ENCODE data around the gene FANCM. TPM values are rescaled to one million over a fixed set of nuclear protein-coding genes. Genes with fewer than 3 reads are reported as not detected.

The FANCM gene
- polyA plus RNA-seq (2013, experiment 1 of 2) = 1.3 TPM
- polyA plus RNA-seq (2013, experiment 2 of 2) = 1.5 TPM

- DNase-seq = peak; percentile 98
- Histone ChIP-seq H3K23ac (ENCODE audit: low read length in 2 of 2) (no peak within 1 kb of the TSS), H3K36me3 (ENCODE audit: control insufficient read depth in 1 of 2, insufficient read depth in 2 of 2, low read depth in 1 of 2, low read length in 2 of 2) (peaks cover 0 to 3% of the 10 kb centered on the region in 2 experiments), H2BK120ac (ENCODE audit: low read depth, low read length) (no peak within 1 kb of the TSS), H3K18ac (ENCODE audit: low read depth in 1 of 2, low read length in 2 of 2) (peak within 1 kb of the TSS in 1 of 2 experiments; percentile 59), H2BK12ac (ENCODE audit: low read length in 2 of 2) (no peak within 1 kb of the TSS), H3K9ac (ENCODE audit: low read length) (peak within 1 kb of the TSS; percentile 98), H2AK5ac (ENCODE audit: low read length, severe bottlenecking) (no peak within 1 kb of the TSS), H3K9me3 (ENCODE audit: control insufficient read depth, low read length) (no peaks in the 10 kb centered on the region), H4K91ac (ENCODE audit: low read length) (no peak within 1 kb of the TSS), H3K14ac (ENCODE audit: low read length in 2 of 2) (no peak within 1 kb of the TSS), H3K79me1 (replicated peaks; ENCODE audit: low read length, poor library complexity, severe bottlenecking) (peaks cover 11% of the 10 kb centered on the region), H3K27me3 (ENCODE audit: control insufficient read depth in 1 of 2, insufficient read depth in 1 of 2, low read length in 2 of 2) (no peaks in the 10 kb centered on the region), H2BK5ac (ENCODE audit: low read depth, low read length, poor library complexity, severe bottlenecking) (no peak within 1 kb of the TSS), H3K27ac (ENCODE audit: low read length, poor library complexity, severe bottlenecking) (peak within 1 kb of the TSS; percentile 88), H4K8ac (ENCODE audit: low read length) (peak within 1 kb of the TSS; percentile 7), H2AFZ (ENCODE audit: low read depth, low read length) (peak within 1 kb of the TSS; percentile 59), H2BK15ac (ENCODE audit: low read depth, poor library complexity, severe bottlenecking) (no peak within 1 kb of the TSS), H3K4ac (ENCODE audit: low read depth in 1 of 2, low read length in 2 of 2) (no peak within 1 kb of the TSS), H3K4me3 (ENCODE audit: insufficient read depth in 1 of 2, low read depth in 1 of 2, low read length in 2 of 2) (peak within 1 kb of the TSS; percentile 75 to 99), H3K4me1 (ENCODE audit: control insufficient read depth, insufficient read depth, low read depth, low read length) (peaks cover 2% of the 10 kb centered on the region), H3K4me2 (ENCODE audit: low read length, poor library complexity, severe bottlenecking) (peak within 1 kb of the TSS; percentile 97)
- under 1% methylated on average over 48 of the region's 48 CpGs for WGBS
These were observed at the start of gene FANCM for GRCh38 chr14:45135659-45136395. FANCM (plus strand) TSS chr14:45135930; CDS start chr14:45136032, 102 bp downstream.

DNA sequence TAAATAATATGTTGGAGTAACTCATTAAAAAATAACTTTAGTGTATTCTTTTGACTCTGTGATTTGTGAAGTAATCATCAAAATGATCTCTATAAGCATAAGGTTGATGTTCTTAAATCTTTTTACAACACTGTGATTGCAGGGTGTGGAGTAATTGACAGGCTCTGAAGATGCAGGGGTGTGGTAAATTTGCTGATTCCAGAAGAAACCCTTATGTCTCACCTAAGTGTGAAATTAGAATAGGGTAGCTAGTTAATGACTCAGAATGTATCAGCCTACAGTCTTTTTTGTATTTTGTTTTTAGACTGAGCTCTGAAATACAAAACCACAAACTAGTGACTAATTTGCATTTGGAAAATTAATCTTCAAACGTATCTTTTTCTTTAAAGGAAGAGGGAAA lies 45.9 kb upstream of the FANCM start:
- Histone ChIP-seq H2BK15ac (ENCODE audit: low read depth, poor library complexity, severe bottlenecking) (no peak overlapping the region), H3K36me3 (ENCODE audit: control insufficient read depth in 1 of 2, insufficient read depth in 2 of 2, low read depth in 1 of 2, low read length in 2 of 2) (peaks cover 0 to 3% of the 10 kb centered on the region in 2 experiments), H3K4me3 (ENCODE audit: insufficient read depth in 1 of 2, low read depth in 1 of 2, low read length in 2 of 2) (no peak overlapping the region), H3K9ac (ENCODE audit: low read length) (peak overlapping the region; percentile 47), H2AFZ (ENCODE audit: low read depth, low read length) (no peak overlapping the region), H3K4ac (ENCODE audit: low read depth in 1 of 2, low read length in 2 of 2) (no peak overlapping the region), H3K27ac (ENCODE audit: low read length, poor library complexity, severe bottlenecking) (no peak overlapping the region), H3K14ac (ENCODE audit: low read length in 2 of 2) (no peak overlapping the region), H2BK12ac (ENCODE audit: low read length in 2 of 2) (no peak overlapping the region), H3K27me3 (ENCODE audit: control insufficient read depth in 1 of 2, insufficient read depth in 1 of 2, low read length in 2 of 2) (no peaks in the 10 kb centered on the region), H3K9me3 (ENCODE audit: control insufficient read depth, low read length) (no peaks in the 10 kb centered on the region), H3K18ac (ENCODE audit: low read depth in 1 of 2, low read length in 2 of 2) (no peak overlapping the region), H3K79me1 (replicated peaks; ENCODE audit: low read length, poor library complexity, severe bottlenecking) (no peaks in the 10 kb centered on the region), H3K4me2 (ENCODE audit: low read length, poor library complexity, severe bottlenecking) (no peak overlapping the region), H2BK120ac (ENCODE audit: low read depth, low read length) (no peak overlapping the region), H3K23ac (ENCODE audit: low read length in 2 of 2) (no peak overlapping the region), H2BK5ac (ENCODE audit: low read depth, low read length, poor library complexity, severe bottlenecking) (no peak overlapping the region), H2AK5ac (ENCODE audit: low read length, severe bottlenecking) (no peak overlapping the region), H3K4me1 (ENCODE audit: control insufficient read depth, insufficient read depth, low read depth, low read length) (peaks cover 9% of the 10 kb centered on the region), H4K91ac (ENCODE audit: low read length) (no peak overlapping the region), H4K8ac (ENCODE audit: low read length) (no peak overlapping the region)
- WGBS = no CpG with 5 or more reads among the region's 1 CpG
- DNase-seq = no peak

- Histone ChIP-seq H3K4ac (ENCODE audit: low read depth in 1 of 2, low read length in 2 of 2) (no peak overlapping the region), H2BK120ac (ENCODE audit: low read depth, low read length) (no peak overlapping the region), H2BK5ac (ENCODE audit: low read depth, low read length, poor library complexity, severe bottlenecking) (no peak overlapping the region), H2BK15ac (ENCODE audit: low read depth, poor library complexity, severe bottlenecking) (no peak overlapping the region), H3K4me3 (ENCODE audit: insufficient read depth in 1 of 2, low read depth in 1 of 2, low read length in 2 of 2) (no peak overlapping the region), H3K27me3 (ENCODE audit: control insufficient read depth in 1 of 2, insufficient read depth in 1 of 2, low read length in 2 of 2) (no peaks in the 10 kb centered on the region), H3K9me3 (ENCODE audit: control insufficient read depth, low read length) (no peaks in the 10 kb centered on the region), H3K79me1 (replicated peaks; ENCODE audit: low read length, poor library complexity, severe bottlenecking) (peaks cover 5% of the 10 kb centered on the region), H3K14ac (ENCODE audit: low read length in 2 of 2) (no peak overlapping the region), H3K36me3 (ENCODE audit: control insufficient read depth in 1 of 2, insufficient read depth in 2 of 2, low read depth in 1 of 2, low read length in 2 of 2) (peaks cover 3 to 22% of the 10 kb centered on the region in 2 experiments), H3K23ac (ENCODE audit: low read length in 2 of 2) (no peak overlapping the region), H2AK5ac (ENCODE audit: low read length, severe bottlenecking) (no peak overlapping the region), H2AFZ (ENCODE audit: low read depth, low read length) (no peak overlapping the region), H3K4me1 (ENCODE audit: control insufficient read depth, insufficient read depth, low read depth, low read length) (peaks cover 7% of the 10 kb centered on the region), H2BK12ac (ENCODE audit: low read length in 2 of 2) (no peak overlapping the region), H3K18ac (ENCODE audit: low read depth in 1 of 2, low read length in 2 of 2) (no peak overlapping the region), H3K9ac (ENCODE audit: low read length) (no peak overlapping the region), H4K91ac (ENCODE audit: low read length) (no peak overlapping the region), H3K4me2 (ENCODE audit: low read length, poor library complexity, severe bottlenecking) (no peak overlapping the region), H3K27ac (ENCODE audit: low read length, poor library complexity, severe bottlenecking) (no peak overlapping the region), H4K8ac (ENCODE audit: low read length) (no peak overlapping the region)
- DNase-seq = no peak
- 85% methylated on average over 2 of the region's 2 CpGs for WGBS
These were observed 44.0 kb upstream of the FANCM start for GRCh38 chr14:45091710-45092109.

GRCh38 chr14:45094275-45094674 lies 41.5 kb upstream of the FANCM start:
- no peak overlapping the region for H3K4me3 ChIP-seq (ENCODE audit: insufficient read depth in 1 of 2, low read depth in 1 of 2, low read length in 2 of 2)
- no peak overlapping the region for H4K8ac ChIP-seq (ENCODE audit: low read length)
- H2BK12ac ChIP-seq (ENCODE audit: low read length in 2 of 2) = no peak overlapping the region
- H3K4ac ChIP-seq (ENCODE audit: low read depth in 1 of 2, low read length in 2 of 2) = no peak overlapping the region
- peaks cover 4% of the 10 kb centered on the region for H3K4me1 ChIP-seq (ENCODE audit: control insufficient read depth, insufficient read depth, low read depth, low read length)
- no peak overlapping the region for H4K91ac ChIP-seq (ENCODE audit: low read length)
- H3K27ac ChIP-seq (ENCODE audit: low read length, poor library complexity, severe bottlenecking) = no peak overlapping the region
- no peak overlapping the region for H2BK5ac ChIP-seq (ENCODE audit: low read depth, low read length, poor library complexity, severe bottlenecking)
- H3K4me2 ChIP-seq (ENCODE audit: low read length, poor library complexity, severe bottlenecking) = no peak overlapping the region
- DNase-seq = no peak
- H2AFZ ChIP-seq (ENCODE audit: low read depth, low read length) = no peak overlapping the region
- peaks cover 6 to 47% of the 10 kb centered on the region in 2 experiments for H3K36me3 ChIP-seq (ENCODE audit: control insufficient read depth in 1 of 2, insufficient read depth in 2 of 2, low read depth in 1 of 2, low read length in 2 of 2)
- H2BK120ac ChIP-seq (ENCODE audit: low read depth, low read length) = no peak overlapping the region
- H3K27me3 ChIP-seq (ENCODE audit: control insufficient read depth in 1 of 2, insufficient read depth in 1 of 2, low read length in 2 of 2) = no peaks in the 10 kb centered on the region
- H3K9ac ChIP-seq (ENCODE audit: low read length) = no peak overlapping the region
- no peak overlapping the region for H2AK5ac ChIP-seq (ENCODE audit: low read length, severe bottlenecking)
- no peak overlapping the region for H3K23ac ChIP-seq (ENCODE audit: low read length in 2 of 2)
- H2BK15ac ChIP-seq (ENCODE audit: low read depth, poor library complexity, severe bottlenecking) = no peak overlapping the region
- no peak overlapping the region for H3K14ac ChIP-seq (ENCODE audit: low read length in 2 of 2)
- H3K18ac ChIP-seq (ENCODE audit: low read depth in 1 of 2, low read length in 2 of 2) = no peak overlapping the region
- WGBS = 95% methylated on average over 2 of the region's 2 CpGs
- peaks cover 5% of the 10 kb centered on the region for H3K79me1 ChIP-seq (replicated peaks; ENCODE audit: low read length, poor library complexity, severe bottlenecking)
- no peaks in the 10 kb centered on the region for H3K9me3 ChIP-seq (ENCODE audit: control insufficient read depth, low read length)
